Fibroblast of the aortic adventitia (primary cell): ENCODE results near the gene CDV3. TPM values are rescaled to one million over a fixed set of nuclear protein-coding genes. Genes with fewer than 3 reads are reported as not detected.
A peak's percentile ranks its signal among the peaks of the same experiment; 100 is the strongest.

ENCODE experiments used
- DNase-seq: peaks from one replicate; pipeline ENCODE4 v3.0.0-alpha.2; 2010; ENCODE audit warnings: low read depth
- H3K4me3 ChIP-seq: 2 replicates; pipeline ENCODE4 v1.5.1; 2011; ENCODE audit warnings: low read depth, mild to moderate bottlenecking, control low read depth, low read length, moderate library complexity
- CTCF ChIP-seq: IDR thresholded peaks from 2 replicates; pipeline ENCODE4 v1.5.1; 2011; ENCODE audit warnings: mild to moderate bottlenecking, low read length, control low read depth, inconsistent platforms; ENCODE audit not compliant: insufficient read depth
- total RNA-seq: library from RNA; depleted of rRNA; stranded (reverse); fragments of >200 nt; gene quantifications from 2 replicates; pipeline ENCODE4 v1.2.3, GENCODE V29; 2012; ENCODE audit warnings: low replicate concordance

Gene CDV3
- total RNA-seq, 1 donor = 127 TPM

GRCh38 chr3:133589503-133589902, 16.0 kb downstream of the CDV3 start:
- H3K4me3 ChIP-seq = no peak overlapping the region
- DNase-seq = no peak
- no peak for TF ChIP-seq CTCF

- no peak for TF ChIP-seq CTCF
- no peak overlapping the region for H3K4me3 ChIP-seq
- DNase-seq = peak; percentile 75
Observed at GRCh38 chr3:133591271-133591742, 17.8 kb downstream of the CDV3 start.

GRCh38 chr3:133592843-133593242, 19.4 kb downstream of the CDV3 start:
- TF ChIP-seq CTCF = no peak
- no peak for DNase-seq
- no peak overlapping the region for H3K4me3 ChIP-seq

- no peak for TF ChIP-seq CTCF
- no peak overlapping the region for H3K4me3 ChIP-seq
- DNase-seq = no peak
Observed at GRCh38 chr3:133593243-133593642, 19.8 kb downstream of the CDV3 start.

GRCh38 chr3:133595341-133595740, 21.9 kb downstream of the CDV3 start:
- DNase-seq = peak; percentile 35
- no peak overlapping the region for H3K4me3 ChIP-seq
- TF ChIP-seq CTCF = no peak

- H3K4me3 ChIP-seq = no peak overlapping the region
- no peak for DNase-seq
- TF ChIP-seq CTCF = no peak
Observed at GRCh38 chr3:133598405-133598804, 24.9 kb downstream of the CDV3 start.

GRCh38 chr3:133599280-133599679, 25.8 kb downstream of the CDV3 start:
- DNase-seq = no peak
- TF ChIP-seq CTCF = no peak
- no peak overlapping the region for H3K4me3 ChIP-seq
